Type B pancreatic cell (in vitro differentiated cells): ENCODE measurements around the gene MLH1. TPM values are rescaled to one million over a fixed set of nuclear protein-coding genes. Genes with fewer than 3 reads are reported as not detected.
A peak's percentile ranks its signal among the peaks of the same experiment; 100 is the strongest.

Source experiments
- DNase-seq: peaks from one replicate; pipeline ENCODE4 v3.0.0; 2021; ENCODE audit warnings: mixed read lengths; ENCODE audit not compliant: unreplicated experiment; ENCODE audit errors: extremely low spot score
- H3K27ac Mint-ChIP-seq: 2 replicates; pipeline ENCODE4 v1.8.0; 2021; ENCODE audit warnings: mild to moderate bottlenecking, mixed read lengths
- H3K27me3 Mint-ChIP-seq: 2 replicates; pipeline ENCODE4 v1.8.0; 2021; ENCODE audit warnings: mixed read lengths
- H3K36me3 Mint-ChIP-seq: 2 replicates; pipeline ENCODE4 v1.8.0; 2021; ENCODE audit warnings: mixed read lengths
- H3K4me1 Mint-ChIP-seq: one replicate; pipeline ENCODE4 v1.8.0; 2021; ENCODE audit warnings: mixed read lengths; ENCODE audit not compliant: unreplicated experiment
- H3K4me3 Mint-ChIP-seq: 2 replicates; pipeline ENCODE4 v1.8.0; 2021; ENCODE audit warnings: mild to moderate bottlenecking, mixed read lengths
- H3K9me3 Mint-ChIP-seq: 2 replicates; pipeline ENCODE4 v1.8.0; 2021; ENCODE audit warnings: mixed read lengths
- total RNA-seq: library from RNA; stranded (reverse); gene quantifications from 2 replicates; pipeline ENCODE4 v1.2.1, GENCODE V29; 2021; ENCODE audit warnings: low replicate concordance
- TF ChIP-seq, protein P1 (sequence below): fragments of 200-600 bp; sonication (generic); conservative IDR thresholded peaks from 2 replicates; pipeline ENCODE4 v1.5.0; 2021; ENCODE audit warnings: antibody characterized with exemption, mild to moderate bottlenecking

Gene MLH1
- total RNA-seq, 1 donor from 2014 or later = 41.0 TPM

DNA sequence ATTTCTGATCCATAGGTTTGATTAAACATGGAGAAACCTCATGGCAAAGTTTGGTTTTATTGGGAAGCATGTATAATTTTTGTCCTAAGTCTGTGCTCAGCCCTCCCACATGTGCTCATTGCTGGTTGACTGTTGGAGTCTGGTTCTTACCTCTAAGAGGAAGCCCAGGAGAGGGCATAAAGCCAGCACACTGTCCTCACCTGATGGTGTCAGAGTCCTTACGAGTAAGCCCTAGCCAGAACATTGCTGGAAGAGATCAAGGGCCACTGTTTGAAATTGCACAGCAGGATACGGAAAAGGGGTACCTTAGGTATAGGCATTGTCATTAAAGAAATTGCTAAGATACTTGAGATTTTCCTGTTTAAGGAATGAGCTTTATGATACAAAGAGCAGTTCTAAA lies 21.3 kb downstream of the MLH1 start:
- TF ChIP-seq, protein P1, sequence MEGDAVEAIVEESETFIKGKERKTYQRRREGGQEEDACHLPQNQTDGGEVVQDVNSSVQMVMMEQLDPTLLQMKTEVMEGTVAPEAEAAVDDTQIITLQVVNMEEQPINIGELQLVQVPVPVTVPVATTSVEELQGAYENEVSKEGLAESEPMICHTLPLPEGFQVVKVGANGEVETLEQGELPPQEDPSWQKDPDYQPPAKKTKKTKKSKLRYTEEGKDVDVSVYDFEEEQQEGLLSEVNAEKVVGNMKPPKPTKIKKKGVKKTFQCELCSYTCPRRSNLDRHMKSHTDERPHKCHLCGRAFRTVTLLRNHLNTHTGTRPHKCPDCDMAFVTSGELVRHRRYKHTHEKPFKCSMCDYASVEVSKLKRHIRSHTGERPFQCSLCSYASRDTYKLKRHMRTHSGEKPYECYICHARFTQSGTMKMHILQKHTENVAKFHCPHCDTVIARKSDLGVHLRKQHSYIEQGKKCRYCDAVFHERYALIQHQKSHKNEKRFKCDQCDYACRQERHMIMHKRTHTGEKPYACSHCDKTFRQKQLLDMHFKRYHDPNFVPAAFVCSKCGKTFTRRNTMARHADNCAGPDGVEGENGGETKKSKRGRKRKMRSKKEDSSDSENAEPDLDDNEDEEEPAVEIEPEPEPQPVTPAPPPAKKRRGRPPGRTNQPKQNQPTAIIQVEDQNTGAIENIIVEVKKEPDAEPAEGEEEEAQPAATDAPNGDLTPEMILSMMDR = no peak
- no peak for DNase-seq
- Mint-ChIP-seq H3K4me3 (no peak overlapping the region), H3K36me3 (peaks cover 43% of the 10 kb centered on the region), H3K9me3 (no peaks in the 10 kb centered on the region), H3K27me3 (no peaks in the 10 kb centered on the region), H3K4me1 (no peaks in the 10 kb centered on the region), H3K27ac (no peak overlapping the region)

DNA sequence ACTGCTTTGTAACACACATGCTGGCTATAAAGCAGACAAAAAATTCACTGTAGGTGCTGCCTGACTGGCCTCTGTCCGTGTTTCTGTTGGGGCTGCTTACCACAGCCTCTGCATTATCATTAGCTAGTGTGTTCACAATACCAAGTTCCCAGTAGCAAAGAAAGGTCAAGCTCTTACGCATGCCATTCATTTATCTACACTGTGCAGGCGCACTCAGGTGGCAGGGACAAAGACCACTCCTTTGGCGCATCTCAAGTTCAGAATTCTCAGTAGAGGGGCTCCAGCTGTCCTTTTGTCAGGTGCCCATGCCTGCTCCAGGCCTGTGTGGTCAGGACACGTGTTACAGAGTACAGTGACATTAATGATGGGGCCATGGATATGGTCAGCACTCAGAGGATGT lies 22.3 kb downstream of the MLH1 start:
- H3K27me3 Mint-ChIP-seq = no peaks in the 10 kb centered on the region
- no peaks in the 10 kb centered on the region for H3K9me3 Mint-ChIP-seq
- TF ChIP-seq, protein P1 = no peak
- H3K36me3 Mint-ChIP-seq = peaks cover 51% of the 10 kb centered on the region
- DNase-seq = no peak
- no peak overlapping the region for H3K4me3 Mint-ChIP-seq
- no peak overlapping the region for H3K27ac Mint-ChIP-seq
- H3K4me1 Mint-ChIP-seq = no peaks in the 10 kb centered on the region

DNA sequence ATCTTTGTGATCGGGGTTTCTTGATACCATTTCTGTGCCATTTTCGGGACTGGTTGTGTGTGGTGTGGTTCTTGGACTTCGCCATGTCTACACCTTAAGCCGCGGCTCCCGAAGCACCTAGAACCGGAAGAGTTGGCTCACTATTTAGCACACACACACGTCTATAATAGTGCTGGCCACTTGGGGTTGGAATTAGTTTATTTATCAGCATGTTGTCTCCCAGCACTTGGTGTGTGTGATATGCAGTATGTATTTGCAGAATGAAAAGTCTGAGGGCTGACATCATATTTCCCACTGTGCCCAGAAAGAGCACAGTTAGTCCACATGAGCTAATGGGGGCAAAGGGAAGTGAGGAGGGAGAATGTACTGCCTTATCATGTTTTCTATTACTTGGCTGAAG lies 23.6 kb downstream of the MLH1 start:
- DNase-seq = no peak
- no peaks in the 10 kb centered on the region for H3K9me3 Mint-ChIP-seq
- H3K27ac Mint-ChIP-seq = no peak overlapping the region
- no peaks in the 10 kb centered on the region for H3K4me1 Mint-ChIP-seq
- no peaks in the 10 kb centered on the region for H3K27me3 Mint-ChIP-seq
- no peak overlapping the region for H3K4me3 Mint-ChIP-seq
- TF ChIP-seq, protein P1 = no peak
- H3K36me3 Mint-ChIP-seq = peaks cover 53% of the 10 kb centered on the region

DNA sequence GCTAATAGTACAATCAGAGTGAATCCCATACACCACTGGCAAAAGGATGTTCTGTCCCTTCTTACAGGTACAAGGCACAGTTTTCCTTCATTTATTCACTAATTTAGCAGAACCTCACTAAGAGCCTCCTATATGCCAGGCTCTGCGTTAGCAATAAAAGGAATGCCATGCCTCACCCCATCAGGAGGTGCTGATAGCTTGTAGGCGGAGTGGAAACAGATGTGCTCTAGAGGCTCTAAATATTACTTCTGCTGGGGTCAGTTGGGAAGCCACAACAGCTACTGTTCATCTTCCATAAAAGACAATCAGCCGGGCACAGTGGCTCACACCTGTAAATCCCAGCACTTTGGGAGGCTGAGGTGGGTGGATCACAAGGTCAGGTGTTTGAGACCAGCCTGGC lies 24.4 kb downstream of the MLH1 start:
- Mint-ChIP-seq H3K4me1 (no peaks in the 10 kb centered on the region), H3K36me3 (peaks cover 57% of the 10 kb centered on the region), H3K27ac (no peak overlapping the region), H3K9me3 (no peaks in the 10 kb centered on the region), H3K4me3 (no peak overlapping the region), H3K27me3 (no peaks in the 10 kb centered on the region)
- TF ChIP-seq, protein P1 = no peak
- no peak for DNase-seq

DNA sequence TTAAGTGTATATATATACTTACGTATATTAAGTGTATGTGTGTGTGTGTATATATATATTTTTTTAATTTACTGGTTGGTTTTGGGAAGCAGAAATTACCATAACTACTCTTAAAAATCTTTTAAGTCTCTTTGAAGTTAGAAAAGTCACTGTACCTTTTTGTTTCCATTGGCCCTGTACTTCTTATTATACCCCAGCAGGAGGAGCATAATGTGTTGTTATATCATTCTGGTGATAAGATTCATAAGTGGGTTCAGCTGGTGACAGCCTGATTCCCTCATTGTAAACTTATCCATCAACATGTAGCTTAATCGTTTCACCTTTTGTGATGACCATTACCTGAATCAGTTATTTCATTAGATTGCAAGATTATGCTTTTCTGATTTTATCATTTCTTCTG lies 30.8 kb downstream of the MLH1 start:
- TF ChIP-seq, protein P1 = peak; percentile 54
- Mint-ChIP-seq H3K9me3 (peaks cover 8% of the 10 kb centered on the region), H3K36me3 (peaks cover 70% of the 10 kb centered on the region), H3K27ac (no peak overlapping the region), H3K4me3 (no peak overlapping the region), H3K27me3 (no peaks in the 10 kb centered on the region), H3K4me1 (no peaks in the 10 kb centered on the region)
- DNase-seq = no peak

DNA sequence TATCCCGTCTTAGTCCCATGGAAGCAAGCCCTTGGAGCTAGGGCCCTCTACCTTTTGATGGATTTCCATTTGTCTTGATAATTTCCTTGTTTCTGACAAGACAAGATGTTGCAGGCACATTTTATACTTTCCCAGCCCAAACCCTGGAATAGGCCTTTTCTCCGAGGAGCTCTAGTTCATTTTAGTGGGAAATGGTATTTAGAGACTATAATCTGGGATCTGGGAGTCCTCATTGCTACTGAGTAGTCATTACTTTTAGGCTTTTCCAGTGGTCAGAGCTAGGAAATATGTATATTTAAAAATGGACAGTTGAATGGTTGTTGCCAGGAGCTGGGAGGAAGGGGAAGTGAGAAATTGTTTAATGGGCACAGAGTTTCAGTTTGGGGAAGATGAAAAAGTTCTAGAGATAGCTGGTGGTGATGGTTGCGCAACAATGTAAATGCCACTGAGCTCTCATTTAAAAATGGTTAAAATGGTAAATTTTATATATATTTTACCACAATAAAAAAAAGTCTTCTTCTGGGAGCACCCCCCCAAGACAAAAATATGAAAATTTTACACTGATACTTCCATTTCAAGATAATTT lies 31.6 kb downstream of the MLH1 start:
- H3K27me3 Mint-ChIP-seq = no peaks in the 10 kb centered on the region
- H3K27ac Mint-ChIP-seq = no peak overlapping the region
- peaks cover 63% of the 10 kb centered on the region for H3K36me3 Mint-ChIP-seq
- TF ChIP-seq, protein P1 = no peak
- no peak for DNase-seq
- no peaks in the 10 kb centered on the region for H3K4me1 Mint-ChIP-seq
- H3K4me3 Mint-ChIP-seq = no peak overlapping the region
- H3K9me3 Mint-ChIP-seq = peaks cover 8% of the 10 kb centered on the region
